Vagina (tissue), 2 donors: ENCODE measurements around the gene DENND5A.

ENCODE experiments used
- POLR2A ChIP-seq, 2 donors: fragments of 450-650 bp; IDR thresholded peaks; one replicate each; pipeline ENCODE4 v1.6.1; 2017; ENCODE audit warnings: antibody characterized with exemption in 2 of 2, mild to moderate bottlenecking in 2 of 2, moderate library complexity in 2 of 2
- POLR2AphosphoS5 ChIP-seq, 2 donors: sonication (generic); formaldehyde crosslinking; IDR thresholded peaks; one replicate each; pipeline ENCODE4 v1.9.0; 2017; ENCODE audit warnings: antibody characterized with exemption in 2 of 2, mild to moderate bottlenecking in 2 of 2, low read depth in 1 of 2; ENCODE audit not compliant: insufficient read depth in 1 of 2
- TF ChIP-seq, protein P1 (sequence below), 3 experiments: fragments of 450-650 bp in 2 of 3; fragments of 200-600 bp in 1 of 3; sonication (generic) in 1 of 3; IDR thresholded peaks; one replicate each; pipeline ENCODE4 v1.5.1; 2017 to 2019; ENCODE audit warnings: antibody characterized with exemption in 3 of 3, mild to moderate bottlenecking in 2 of 3, moderate library complexity in 2 of 3

- TF ChIP-seq, protein P1, sequence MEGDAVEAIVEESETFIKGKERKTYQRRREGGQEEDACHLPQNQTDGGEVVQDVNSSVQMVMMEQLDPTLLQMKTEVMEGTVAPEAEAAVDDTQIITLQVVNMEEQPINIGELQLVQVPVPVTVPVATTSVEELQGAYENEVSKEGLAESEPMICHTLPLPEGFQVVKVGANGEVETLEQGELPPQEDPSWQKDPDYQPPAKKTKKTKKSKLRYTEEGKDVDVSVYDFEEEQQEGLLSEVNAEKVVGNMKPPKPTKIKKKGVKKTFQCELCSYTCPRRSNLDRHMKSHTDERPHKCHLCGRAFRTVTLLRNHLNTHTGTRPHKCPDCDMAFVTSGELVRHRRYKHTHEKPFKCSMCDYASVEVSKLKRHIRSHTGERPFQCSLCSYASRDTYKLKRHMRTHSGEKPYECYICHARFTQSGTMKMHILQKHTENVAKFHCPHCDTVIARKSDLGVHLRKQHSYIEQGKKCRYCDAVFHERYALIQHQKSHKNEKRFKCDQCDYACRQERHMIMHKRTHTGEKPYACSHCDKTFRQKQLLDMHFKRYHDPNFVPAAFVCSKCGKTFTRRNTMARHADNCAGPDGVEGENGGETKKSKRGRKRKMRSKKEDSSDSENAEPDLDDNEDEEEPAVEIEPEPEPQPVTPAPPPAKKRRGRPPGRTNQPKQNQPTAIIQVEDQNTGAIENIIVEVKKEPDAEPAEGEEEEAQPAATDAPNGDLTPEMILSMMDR (IDR thresholded peaks at IDR 0.05) = no peak
- TF ChIP-seq POLR2AphosphoS5 (IDR thresholded peaks at IDR 0.05; ENCODE audit: insufficient read depth in 1 of 2, low read depth in 1 of 2) = no peak
- no peak for TF ChIP-seq POLR2A (IDR thresholded peaks at IDR 0.05)
Observed at GRCh38 chr11:9091044-9091922, 173.9 kb downstream of the DENND5A start, which contains the start of gene SCUBE2.
